HG03571 (cell line): ENCODE data around the gene EPB41L4B.
"Not testable (repeated sequence)": the region's sequence is repeated elsewhere in the genome, so short reads cannot be mapped to it uniquely, and the experiment has no call there.

Experiments
- ATAC-seq: cut with Tn5 transposase; IDR thresholded peaks from one replicate; pipeline ENCODE4 v1.9.1; 2021; ENCODE audit not compliant: unreplicated experiment

EPB41L4B gene

DNA sequence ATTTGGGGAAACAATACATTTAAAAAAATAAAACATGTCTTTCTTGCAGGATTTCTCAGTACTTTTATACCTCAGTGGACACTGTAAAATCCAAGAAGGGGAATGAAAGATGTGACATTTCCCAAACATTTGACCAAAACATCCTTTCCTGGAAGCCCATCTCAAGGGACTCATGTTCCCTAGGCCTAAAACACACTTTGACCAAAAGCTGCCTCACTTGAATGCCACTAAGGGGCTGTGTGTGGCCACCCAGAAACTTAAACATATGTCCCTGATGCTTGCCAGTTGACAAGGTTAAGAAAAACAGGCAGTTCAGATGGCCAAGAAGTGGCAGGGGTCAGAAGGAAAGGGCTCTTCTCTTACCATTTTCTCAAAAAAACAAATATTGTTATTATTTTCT lies 73.6 kb downstream of the EPB41L4B start:
- ATAC-seq = no peak

DNA sequence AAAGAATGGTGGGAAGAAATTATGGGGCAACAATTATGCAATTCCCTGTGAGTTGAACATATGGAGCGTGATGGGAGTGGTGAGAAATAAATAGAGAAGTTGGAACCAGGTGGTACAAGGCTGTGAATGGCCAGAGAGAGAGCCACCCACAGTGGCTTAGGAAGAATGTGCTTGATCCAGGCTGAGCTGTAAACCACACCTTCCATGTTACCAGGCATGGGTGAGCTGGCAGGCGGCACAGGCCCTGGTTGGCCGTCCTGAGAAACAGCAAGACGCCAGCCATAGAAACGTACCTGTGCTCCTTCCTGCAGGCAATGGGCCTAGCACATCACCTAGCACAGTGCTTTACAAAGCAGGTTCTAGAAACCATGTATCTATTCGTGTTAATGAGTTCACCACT lies 74.3 kb downstream of the EPB41L4B start:
- no peak for ATAC-seq

DNA sequence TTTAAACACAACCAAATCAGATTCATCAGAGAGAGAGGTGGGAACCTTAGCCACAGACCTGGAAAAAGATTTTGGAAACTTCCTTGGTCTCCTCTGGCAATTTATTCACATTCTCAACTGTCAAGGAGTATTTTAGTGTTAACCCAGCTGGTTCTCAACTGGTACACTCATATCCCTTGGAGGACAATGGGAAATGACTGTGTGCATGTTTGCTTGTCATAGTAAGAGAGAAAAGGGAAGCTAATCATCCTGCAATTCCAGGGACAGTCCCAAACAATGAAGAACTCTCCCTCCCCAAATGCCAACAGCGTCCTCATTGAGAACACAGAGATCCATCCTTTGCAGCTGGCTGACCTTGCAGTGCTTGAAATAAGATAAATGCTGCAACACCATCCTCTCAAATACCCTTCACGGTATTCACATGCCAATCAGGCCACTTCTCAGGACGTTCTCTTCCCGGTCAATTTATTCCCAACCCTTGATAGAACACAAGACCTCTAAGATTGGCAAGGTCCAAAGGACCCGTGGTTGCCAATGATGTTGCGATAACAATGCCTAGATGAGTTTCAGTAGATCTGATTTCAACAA lies 75.5 kb downstream of the EPB41L4B start:
- ATAC-seq = no peak

DNA sequence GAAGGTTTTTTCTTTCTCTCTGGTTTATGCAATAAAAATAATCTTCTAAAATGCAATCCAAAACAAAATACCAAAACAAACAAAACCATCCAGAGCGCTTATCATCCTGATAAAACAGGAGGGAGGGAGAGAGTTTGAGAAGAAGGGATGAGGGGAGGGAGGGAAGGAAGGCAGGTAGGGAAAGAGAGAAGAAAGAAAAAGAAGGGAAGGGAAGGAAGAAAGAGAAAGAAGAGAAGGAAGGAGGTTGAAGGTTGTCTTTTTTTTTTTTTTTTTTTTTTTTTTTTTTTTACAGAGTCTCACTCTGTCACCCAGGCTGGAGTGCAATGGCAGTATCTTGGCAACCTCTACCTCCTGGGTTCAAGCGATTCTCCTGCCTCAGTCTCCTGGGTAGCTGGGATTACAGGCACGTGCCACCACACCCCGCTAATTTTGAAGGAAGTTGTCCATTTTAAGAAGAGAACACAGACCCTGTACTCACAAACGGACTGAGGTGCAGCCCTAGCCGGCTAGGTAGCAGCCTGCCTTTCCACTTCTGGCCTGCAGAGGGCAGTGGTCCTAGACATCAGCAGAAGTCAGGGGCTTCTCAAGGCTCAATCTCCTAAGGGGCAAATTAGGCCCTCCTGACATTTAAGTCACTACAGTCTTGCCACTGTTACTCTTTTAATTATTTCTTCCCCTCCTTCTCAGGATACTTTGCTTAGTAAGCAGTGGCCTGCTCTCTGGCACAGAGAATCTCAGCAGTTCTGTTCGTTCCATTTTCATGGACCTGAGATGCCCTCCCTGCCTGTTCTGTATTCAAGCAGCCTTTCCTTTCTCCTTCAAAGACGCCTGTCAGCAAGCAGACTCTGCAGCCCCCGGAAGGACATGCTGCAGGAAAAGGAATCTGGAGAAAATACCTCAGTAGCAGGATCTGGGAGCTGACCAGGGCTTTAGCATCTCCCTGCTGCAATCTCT lies 76.4 kb downstream of the EPB41L4B start:
- ATAC-seq = peak; percentile 84

DNA sequence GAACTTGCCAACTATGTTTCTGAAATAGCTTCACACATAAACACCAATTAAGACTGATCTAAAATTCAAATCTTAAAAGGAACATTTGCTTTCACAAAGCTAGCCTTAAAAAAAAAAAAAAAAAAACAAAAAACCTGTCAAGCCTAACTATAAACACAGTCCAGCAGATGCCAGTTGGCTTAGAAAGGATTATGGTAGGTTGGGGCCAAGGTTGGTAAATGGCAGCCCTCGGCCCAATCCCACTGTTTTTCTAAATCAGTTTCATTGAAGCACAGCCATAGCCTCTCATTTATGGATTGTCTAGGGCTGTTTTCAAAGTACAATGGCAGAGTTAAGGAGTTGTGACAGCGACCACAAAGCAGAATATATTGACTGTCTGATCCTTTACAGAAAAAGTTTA lies 78.1 kb downstream of the EPB41L4B start:
- no peak for ATAC-seq

DNA sequence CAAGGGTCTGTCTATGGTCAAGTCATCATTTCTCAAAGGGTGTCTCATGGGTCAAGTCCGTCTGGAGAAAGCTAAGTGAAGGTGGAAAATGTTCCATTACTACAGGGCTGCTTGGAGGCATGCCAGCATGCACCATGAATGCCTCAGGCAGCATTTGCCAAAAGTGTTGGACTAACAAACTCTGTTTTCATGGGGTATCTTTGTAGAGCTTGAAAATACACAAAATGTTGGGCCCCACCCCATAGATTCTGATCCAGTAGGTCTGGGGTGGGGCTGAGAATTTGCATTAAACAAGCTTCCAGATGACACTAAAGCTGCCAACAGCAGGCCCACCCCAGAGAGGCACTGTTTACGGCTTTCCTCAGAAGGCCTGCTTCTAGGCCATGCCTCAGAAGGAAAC lies 78.8 kb downstream of the EPB41L4B start:
- ATAC-seq = no peak

DNA sequence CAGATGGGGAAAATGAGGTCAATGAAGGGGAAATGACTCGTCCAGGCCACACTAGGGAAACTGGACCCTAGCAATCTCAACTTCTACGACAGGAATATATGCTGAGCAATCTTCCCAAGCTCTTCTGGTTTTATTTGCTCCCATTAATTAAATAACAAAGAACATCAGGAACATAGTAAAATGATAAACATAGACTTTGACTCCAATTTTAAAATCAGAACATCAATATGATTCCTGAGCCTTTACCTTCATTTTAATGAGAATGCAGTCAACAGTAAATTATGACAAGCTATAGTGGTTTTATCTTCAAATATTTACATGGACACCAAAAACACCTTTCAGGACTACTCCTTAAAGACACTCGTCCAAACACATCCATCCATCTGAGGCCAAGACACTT lies 79.7 kb downstream of the EPB41L4B start:
- no peak for ATAC-seq

DNA sequence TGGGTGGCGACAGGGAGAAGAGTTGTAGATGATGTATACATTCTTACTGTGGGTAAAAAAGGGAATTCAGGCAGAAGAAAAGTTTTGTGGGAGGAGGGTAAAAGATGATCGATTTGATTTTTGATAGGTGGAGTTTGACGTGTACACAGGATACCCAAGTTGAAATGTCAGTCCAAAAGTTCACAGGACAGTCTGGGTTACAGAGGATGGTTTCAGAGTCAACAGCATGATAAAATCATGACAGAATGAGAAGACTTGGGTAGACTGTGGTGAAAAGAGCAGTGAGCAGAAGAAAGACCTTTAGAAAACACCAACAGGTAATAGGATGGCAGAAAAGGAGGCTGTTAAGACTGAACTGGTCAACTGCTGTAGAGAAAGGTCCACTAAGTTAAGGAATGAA lies 81.6 kb downstream of the EPB41L4B start:
- no peak for ATAC-seq

DNA sequence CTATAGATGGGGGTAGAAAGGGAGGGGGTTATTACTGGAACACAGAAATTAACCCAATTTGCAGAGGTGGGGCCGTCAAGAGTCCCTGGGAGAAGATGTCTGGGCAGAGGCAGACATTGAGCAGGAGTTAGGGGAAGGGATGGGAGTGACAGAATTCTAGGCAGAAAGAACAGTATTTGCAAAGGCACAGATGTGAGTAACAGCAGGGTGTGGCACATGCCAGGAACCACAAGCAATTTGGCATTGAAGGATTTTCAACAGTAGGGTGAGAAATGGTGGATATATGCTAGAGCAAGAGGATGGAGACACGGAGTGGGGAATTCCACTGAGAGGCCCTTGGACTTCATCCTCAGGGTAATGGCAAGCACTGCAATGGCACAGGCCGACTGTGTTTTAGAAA lies 82.2 kb downstream of the EPB41L4B start:
- no peak for ATAC-seq

DNA sequence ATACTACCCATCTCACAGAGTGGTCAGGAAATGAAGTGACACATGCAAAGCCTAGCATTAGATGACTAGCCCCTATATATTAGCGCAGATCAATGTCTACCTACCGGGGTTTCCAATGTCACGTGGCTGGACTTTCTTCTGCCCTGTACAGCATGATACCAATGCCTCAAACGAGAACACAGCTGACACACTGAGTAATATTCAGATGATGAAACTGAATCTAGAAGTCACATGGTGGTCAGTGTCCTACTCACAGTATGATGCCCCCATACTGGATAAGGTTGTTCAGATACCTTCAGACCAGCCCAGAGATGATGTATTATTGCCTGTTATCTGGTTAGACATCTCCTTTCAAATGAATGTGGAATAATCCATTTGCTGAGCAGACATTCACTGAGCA lies 82.7 kb downstream of the EPB41L4B start:
- ATAC-seq = no peak

DNA sequence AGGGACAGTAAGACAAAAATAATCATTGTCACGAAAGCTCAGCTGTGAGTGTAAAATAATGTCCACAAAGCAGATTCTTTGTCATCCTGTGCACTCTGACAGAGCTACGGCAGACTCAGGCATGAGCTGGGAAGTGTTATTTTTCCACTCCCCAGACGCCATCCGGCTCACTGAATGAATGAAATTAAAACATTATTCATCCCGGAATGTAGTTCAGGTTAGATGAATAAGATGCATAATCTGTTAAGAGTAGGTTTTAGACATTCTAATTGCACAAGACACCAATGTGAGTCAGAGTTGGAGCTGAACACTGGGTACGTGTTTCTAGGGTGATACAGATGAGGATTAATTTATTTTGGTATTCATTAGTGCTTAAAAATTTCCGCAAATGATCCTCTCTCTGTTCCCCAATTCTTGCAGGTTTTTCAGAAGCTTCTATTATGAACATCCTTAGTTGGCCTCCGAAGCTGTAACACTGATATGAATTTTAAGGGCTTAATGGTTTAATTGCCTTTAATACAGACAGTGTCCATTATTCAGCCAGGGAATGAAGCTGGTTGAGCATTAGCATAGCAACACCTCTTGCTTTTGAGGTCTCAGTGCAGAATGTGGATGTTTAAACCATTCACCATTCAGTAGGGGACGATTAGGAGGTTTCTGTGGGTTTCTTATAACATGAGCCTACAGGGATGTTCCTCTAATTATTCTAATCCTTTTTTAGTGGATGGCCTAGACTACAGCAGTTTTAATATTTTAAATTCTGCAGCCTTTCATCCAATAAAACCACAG lies 88.2 kb downstream of the EPB41L4B start:
- no peak for ATAC-seq

DNA sequence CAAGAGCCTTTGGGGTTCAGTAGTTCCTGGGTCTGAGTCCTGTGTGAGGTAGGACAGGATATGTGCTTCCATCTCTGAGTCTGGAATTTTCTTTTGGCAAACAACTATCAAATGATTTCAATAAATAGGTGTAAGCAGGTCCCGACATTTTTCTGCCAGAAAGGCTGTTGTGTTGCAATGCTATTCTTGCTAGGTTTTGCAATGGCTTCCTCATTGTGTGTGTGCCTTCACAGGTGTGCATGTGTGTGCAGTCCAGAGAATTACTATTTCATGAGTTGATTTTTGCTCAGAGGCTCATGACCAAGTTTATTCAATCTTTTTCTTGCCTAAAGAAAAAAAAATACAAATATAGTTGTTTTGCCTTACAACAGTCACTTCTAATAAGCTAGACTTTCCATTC lies 89.3 kb downstream of the EPB41L4B start:
- no peak for ATAC-seq

DNA sequence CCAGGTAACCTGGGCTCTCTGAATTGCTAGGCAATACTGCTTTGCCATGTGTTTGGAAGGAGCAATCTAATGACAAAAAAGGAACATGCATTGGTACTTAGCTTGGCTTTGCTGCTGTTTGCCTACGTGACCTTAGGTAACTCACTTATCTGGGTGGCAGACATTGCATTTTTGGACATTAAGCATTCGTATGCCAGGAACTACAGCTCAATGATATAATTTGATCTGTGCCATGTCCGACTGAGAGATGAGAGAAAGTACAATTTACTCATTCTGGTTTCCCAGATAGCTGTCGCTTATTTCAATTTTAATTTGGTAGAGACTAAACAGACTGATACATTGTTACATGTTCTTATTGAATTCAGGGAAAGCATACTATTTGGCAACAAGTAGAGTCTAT lies 90.6 kb downstream of the EPB41L4B start:
- ATAC-seq = no peak

DNA sequence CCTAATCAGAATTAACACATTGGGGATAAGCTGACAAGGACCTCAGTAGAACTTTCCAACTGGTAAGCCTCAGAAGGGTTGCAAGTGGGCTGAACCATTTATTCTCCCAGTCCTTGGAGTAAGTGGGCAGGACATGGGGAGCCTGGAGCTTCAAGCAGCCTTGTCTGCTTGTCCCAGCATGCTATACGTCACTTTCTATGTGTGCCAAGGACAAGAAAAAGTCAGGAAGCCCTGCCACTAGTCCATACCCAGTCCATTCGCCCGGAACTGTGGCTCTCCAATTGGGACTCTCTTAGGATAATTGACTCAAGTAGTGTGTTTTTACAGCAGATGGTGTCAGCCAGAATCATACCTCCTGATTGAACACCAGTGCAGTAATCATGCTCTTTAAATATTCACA lies 91.2 kb downstream of the EPB41L4B start:
- ATAC-seq = no peak

DNA sequence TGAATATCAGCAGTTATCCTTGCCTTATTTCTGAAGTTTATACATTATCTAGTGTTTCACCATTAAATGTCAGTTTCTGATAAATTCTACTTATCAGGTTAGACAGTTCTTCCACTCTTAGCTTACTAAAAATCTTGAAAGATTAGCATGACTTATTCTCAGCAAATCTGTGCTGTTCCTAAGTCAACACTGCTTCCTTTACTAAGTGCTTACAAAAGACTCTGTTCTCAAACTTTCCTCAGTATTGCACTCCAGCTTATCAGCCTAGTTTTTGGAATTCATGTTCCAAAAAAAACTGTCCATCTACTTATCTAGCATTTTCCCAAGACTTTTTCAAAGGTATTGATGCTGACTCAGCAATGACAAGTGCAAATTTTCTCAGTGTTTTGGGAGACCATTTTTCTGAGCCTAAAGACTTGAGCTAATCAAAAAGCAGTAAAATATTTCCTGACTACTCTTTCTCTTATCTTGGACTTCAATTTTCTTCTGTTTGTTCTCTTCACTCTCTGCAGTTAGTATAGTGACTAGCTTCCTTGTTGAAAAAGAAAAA lies 92.7 kb downstream of the EPB41L4B start:
- no peak for ATAC-seq

DNA sequence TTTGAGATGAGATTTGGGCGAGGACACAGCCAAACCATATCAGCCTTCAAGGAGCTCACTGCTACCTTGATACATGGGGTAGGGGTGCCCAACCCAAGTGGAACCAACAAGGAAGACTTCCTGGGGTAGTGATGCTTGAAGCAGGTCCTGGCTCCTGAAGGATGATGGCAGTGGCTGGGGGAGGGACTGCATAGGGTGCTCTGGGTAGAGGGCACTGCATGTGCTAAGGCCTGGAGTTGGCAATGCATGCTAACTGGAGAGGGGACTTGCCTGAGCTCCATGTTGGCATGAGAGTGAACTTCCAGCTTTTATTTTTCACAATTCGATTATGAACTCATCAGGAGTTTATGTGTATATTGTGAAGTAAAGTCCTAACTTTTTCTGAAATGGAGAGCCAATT lies 95.2 kb downstream of the EPB41L4B start:
- no peak for ATAC-seq

DNA sequence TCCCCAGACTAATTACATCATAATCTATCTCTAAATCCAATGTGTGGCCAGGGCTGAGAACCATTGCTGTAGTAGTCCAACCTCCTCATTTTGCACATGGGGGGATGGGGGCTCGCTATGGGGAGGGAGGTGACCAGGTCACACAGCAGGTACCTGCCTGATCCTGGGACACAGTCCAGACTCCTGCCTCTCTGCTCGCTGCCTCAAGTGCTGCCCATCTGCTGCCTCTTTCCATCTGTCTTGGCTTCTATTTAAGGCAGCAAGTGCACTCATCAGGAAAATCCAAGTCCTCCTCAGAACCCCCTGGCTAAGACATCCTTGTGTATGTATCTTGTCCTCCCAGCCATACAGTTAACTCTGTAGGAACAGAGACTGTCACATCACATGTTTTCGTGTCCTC lies 96.1 kb downstream of the EPB41L4B start:
- ATAC-seq = no peak

DNA sequence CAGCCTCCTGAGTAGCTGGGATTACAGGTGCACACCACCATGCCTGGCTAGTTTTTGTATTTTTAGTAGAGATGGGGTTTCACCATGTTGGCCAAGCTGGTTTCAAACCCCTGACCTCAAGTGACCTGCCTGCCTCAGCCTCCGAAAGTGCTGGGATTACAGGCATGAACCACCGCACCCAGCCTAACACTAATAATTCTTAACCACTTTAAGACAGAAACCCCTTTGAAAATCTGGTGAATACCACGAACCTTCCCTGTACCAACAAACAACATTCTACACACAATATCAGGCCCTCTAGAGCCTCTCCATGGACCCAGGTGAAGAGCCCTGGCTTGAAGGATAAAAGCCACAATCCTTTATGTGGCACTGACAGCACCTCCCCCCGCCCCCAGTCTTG lies 102.6 kb downstream of the EPB41L4B start:
- not testable (repeated sequence) for ATAC-seq

DNA sequence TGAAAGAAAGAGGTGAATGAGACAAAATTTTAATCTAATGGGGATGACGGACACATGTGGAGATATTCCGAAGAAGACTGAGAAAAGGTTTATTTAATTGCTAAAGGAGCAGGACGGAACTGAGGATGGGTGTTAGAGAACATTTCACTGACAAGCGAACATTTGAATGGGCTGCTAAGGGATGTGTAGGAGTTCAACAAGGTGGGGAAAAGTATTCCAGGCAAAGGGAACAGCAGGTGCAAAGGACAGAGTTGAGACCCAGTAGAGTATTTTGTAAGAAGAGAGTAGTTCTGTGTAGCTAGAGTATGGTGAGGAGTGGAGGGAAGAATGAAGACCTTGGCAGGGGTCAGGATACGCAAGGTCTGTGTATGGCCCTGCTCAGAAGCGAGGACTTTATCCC lies 106.4 kb downstream of the EPB41L4B start:
- ATAC-seq = no peak

DNA sequence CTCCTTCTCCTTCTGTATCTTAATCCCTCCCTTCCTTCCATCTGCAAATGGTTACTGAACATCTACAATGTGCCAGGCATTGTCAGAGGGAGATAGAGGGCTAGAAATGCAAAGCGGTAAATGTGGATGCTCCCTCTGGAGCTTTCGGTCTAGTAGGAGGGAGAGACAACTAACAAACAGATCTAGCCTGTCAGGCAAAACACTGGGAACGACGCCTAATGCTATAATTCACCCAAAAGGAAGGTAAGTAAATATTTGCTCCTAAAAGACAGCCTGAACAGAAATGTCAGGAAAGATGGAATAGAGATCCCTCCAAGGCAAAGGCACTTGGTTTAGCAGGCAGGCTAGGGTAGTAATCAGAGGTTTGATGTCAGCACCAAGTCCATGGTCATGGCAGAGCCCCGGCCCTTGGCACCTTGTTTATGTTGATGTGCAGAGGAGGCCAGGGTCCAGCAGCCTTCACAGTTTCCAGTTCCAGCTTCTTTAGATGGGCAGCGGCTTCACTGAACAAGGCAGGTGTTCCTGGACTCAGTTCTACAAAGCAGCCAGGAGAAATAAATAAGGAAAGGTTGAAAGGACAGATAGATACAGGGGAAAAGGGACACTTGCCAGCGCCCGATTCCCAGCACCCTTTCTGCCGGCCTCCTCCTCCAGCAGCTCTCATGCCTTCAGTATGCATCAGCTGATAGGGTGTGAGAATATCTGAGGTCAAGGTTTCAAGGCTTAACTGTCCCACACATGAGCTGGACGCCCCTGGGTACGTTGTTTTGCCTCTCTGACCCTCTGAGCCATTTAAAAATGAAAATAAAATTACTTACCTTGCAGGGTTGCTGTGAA lies 107.4 kb downstream of the EPB41L4B start:
- no peak for ATAC-seq

DNA sequence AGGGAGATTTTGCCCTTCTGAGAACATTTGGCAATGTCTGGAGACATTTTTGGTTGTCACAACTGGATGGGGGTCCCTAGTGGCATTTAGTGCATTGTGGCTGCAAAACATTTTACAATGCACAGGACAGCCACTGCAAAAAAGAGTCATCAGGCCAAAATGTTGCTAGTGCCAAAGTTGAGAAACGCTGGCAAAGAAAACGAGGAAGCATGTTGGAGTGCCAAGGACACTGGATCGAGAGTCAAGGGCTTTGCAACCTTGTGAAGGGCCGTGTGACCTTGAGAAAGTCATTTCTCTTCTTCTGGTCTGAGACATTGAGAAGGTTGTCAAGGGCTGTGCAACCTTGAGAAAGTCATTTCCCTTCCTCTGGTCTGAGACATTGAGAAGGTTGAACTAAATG lies 108.1 kb downstream of the EPB41L4B start:
- ATAC-seq = no peak
